Adrenal gland (tissue), 5 donors: ENCODE measurements around the gene CHP1.

Experiments
- POLR2A ChIP-seq, 2 donors: fragments of 450-650 bp; IDR thresholded peaks; one replicate each; pipeline ENCODE4 v1.6.1; 2017; ENCODE audit warnings: antibody characterized with exemption in 2 of 2, mild to moderate bottlenecking in 2 of 2, moderate library complexity in 1 of 2
- TF ChIP-seq, protein P1 (sequence below), 6 experiments: fragments of 450-650 bp in 4 of 6; fragments of 200-600 bp in 2 of 6; sonication (generic) in 1 of 6; IDR thresholded peaks; 1 replicate in 5 of 6; 2 replicates in 1 of 6; pipeline versions ENCODE4 v1.5.1 to v1.8.0; 2016 to 2021; ENCODE audit warnings: antibody characterized with exemption in 6 of 6, mild to moderate bottlenecking in 2 of 6, moderate library complexity in 1 of 6
- donor health status: DM: no; HTN: no; CAD: no.

GRCh38 chr15:41292521-41292920, 61.5 kb downstream of the CHP1 start:
- TF ChIP-seq, protein P1, sequence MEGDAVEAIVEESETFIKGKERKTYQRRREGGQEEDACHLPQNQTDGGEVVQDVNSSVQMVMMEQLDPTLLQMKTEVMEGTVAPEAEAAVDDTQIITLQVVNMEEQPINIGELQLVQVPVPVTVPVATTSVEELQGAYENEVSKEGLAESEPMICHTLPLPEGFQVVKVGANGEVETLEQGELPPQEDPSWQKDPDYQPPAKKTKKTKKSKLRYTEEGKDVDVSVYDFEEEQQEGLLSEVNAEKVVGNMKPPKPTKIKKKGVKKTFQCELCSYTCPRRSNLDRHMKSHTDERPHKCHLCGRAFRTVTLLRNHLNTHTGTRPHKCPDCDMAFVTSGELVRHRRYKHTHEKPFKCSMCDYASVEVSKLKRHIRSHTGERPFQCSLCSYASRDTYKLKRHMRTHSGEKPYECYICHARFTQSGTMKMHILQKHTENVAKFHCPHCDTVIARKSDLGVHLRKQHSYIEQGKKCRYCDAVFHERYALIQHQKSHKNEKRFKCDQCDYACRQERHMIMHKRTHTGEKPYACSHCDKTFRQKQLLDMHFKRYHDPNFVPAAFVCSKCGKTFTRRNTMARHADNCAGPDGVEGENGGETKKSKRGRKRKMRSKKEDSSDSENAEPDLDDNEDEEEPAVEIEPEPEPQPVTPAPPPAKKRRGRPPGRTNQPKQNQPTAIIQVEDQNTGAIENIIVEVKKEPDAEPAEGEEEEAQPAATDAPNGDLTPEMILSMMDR (IDR thresholded peaks at IDR 0.05), result no peak
- TF ChIP-seq POLR2A (IDR thresholded peaks at IDR 0.05), result no peak
